Lower lobe of right lung (tissue), 2 donors: ENCODE results near the gene KIF25. TPM values are rescaled to one million over a fixed set of nuclear protein-coding genes. Genes with fewer than 3 reads are reported as not detected.
A peak's percentile ranks its signal among the peaks of the same experiment; 100 is the strongest.

Experiments
- ATAC-seq, 2 donors: fragments of 200-7000 bp; cut with Tn5 transposase; one replicate each; pipeline ENCODE4 v1.9.1; 2020 to 2022; ENCODE audit warnings: mild to moderate bottlenecking in 2 of 2, moderate library complexity in 2 of 2
- DNase-seq: peaks from one replicate; pipeline ENCODE4 v3.0.0-alpha.2; 2020
- H3K27ac ChIP-seq: fragments of 200-600 bp; one replicate; pipeline ENCODE4 v1.8.0; 2022
- H3K27me3 ChIP-seq: fragments of 200-600 bp; one replicate; pipeline ENCODE4 v1.8.0; 2022; ENCODE audit warnings: low read depth
- H3K36me3 ChIP-seq: fragments of 200-600 bp; one replicate; pipeline ENCODE4 v1.8.0; 2022; ENCODE audit warnings: mild to moderate bottlenecking
- H3K4me1 ChIP-seq: fragments of 200-600 bp; one replicate; pipeline ENCODE4 v1.8.0; 2022
- H3K4me3 ChIP-seq: fragments of 200-600 bp; one replicate; pipeline ENCODE4 v1.8.0; 2022; ENCODE audit warnings: mild to moderate bottlenecking
- H3K9me3 ChIP-seq: fragments of 200-600 bp; one replicate; pipeline ENCODE4 v1.8.0; 2022
- CTCF ChIP-seq: fragments of 200-600 bp; IDR thresholded peaks from one replicate; pipeline ENCODE4 v1.8.0; 2022; ENCODE audit warnings: antibody characterized with exemption, mild to moderate bottlenecking
- intact Hi-C: fragments of 100-400 bp; cut with DNase I; formaldehyde crosslinking; loops from one replicate; pipeline ENCODE4 v1.11.0; 2022
- total RNA-seq: library from RNA; stranded (reverse); fragmentation: NEBNext Ultra II Directional; extraction: Animal tissue kit (Norgen Biotek cat#: 25700); gene quantifications from one replicate; pipeline ENCODE4 v1.2.1, GENCODE V29; 2021
- donor health status: DM: no; HTN: yes; CAD: no; lungs with severe emphysema.

Gene KIF25
- total RNA-seq, 1 donor from 2014 or later = 0.56 TPM

GRCh38 chr6:168055696-168056489 lies 58.4 kb downstream of the KIF25 start:
- ATAC-seq = no peak
- Histone ChIP-seq H3K27ac (no peak overlapping the region), H3K27me3 (no peaks in the 10 kb centered on the region), H3K4me3 (no peak overlapping the region), H3K36me3 (no peaks in the 10 kb centered on the region), H3K9me3 (no peaks in the 10 kb centered on the region), H3K4me1 (no peaks in the 10 kb centered on the region)
- intact Hi-C loops = no loop called here
- no peak for TF ChIP-seq CTCF
- DNase-seq = no peak

- H3K27ac ChIP-seq = no peak overlapping the region
- no peaks in the 10 kb centered on the region for H3K36me3 ChIP-seq
- no peak for ATAC-seq
- no peaks in the 10 kb centered on the region for H3K4me1 ChIP-seq
- no peak for TF ChIP-seq CTCF
- DNase-seq = no peak
- intact Hi-C loops = no loop called here
- H3K9me3 ChIP-seq = no peaks in the 10 kb centered on the region
- no peak overlapping the region for H3K4me3 ChIP-seq
- H3K27me3 ChIP-seq = no peaks in the 10 kb centered on the region
Measured at GRCh38 chr6:168056892-168057527, 59.5 kb downstream of the KIF25 start.

GRCh38 chr6:168057836-168058235 lies 60.4 kb downstream of the KIF25 start:
- H3K4me3 ChIP-seq = no peak overlapping the region
- no peak for ATAC-seq
- no peaks in the 10 kb centered on the region for H3K9me3 ChIP-seq
- no peaks in the 10 kb centered on the region for H3K36me3 ChIP-seq
- no peaks in the 10 kb centered on the region for H3K27me3 ChIP-seq
- TF ChIP-seq CTCF = no peak
- DNase-seq = no peak
- no peaks in the 10 kb centered on the region for H3K4me1 ChIP-seq
- intact Hi-C loops = no loop called here
- no peak overlapping the region for H3K27ac ChIP-seq

- no peak overlapping the region for H3K4me3 ChIP-seq
- ATAC-seq (no peak), DNase-seq (no peak)
- TF ChIP-seq CTCF = no peak
- no peaks in the 10 kb centered on the region for H3K36me3 ChIP-seq
- no peak overlapping the region for H3K27ac ChIP-seq
- intact Hi-C loops = no loop called here
- no peaks in the 10 kb centered on the region for H3K27me3 ChIP-seq
- H3K4me1 ChIP-seq = no peaks in the 10 kb centered on the region
- H3K9me3 ChIP-seq = no peaks in the 10 kb centered on the region
Measured at GRCh38 chr6:168058691-168059551, 61.5 kb downstream of the KIF25 start.

- ATAC-seq (peak; percentile 19 to 28), DNase-seq (no peak)
Measured at GRCh38 chr6:168060521-168060931, 63.1 kb downstream of the KIF25 start.

More at GRCh38 chr6:168060521-168060931, 63.1 kb downstream of the KIF25 start:
- peak; percentile 48 for TF ChIP-seq CTCF
- intact Hi-C loops = no loop called here
- Histone ChIP-seq H3K9me3 (no peaks in the 10 kb centered on the region), H3K27ac (no peak overlapping the region), H3K4me3 (no peak overlapping the region), H3K27me3 (no peaks in the 10 kb centered on the region), H3K4me1 (no peaks in the 10 kb centered on the region), H3K36me3 (no peaks in the 10 kb centered on the region)
